Esophagus muscularis mucosa (tissue), 3 donors: ENCODE data around the gene PDE6C.

Experiments used
- POLR2A ChIP-seq: fragments of 450-650 bp; IDR thresholded peaks from one replicate; pipeline ENCODE4 v1.6.1; 2017; ENCODE audit warnings: antibody characterized with exemption, moderate library complexity, mild to moderate bottlenecking, low read depth
- POLR2AphosphoS5 ChIP-seq, 2 donors: sonication (generic); formaldehyde crosslinking; IDR thresholded peaks; one replicate each; pipeline ENCODE4 v1.6.1; 2017; ENCODE audit warnings: antibody characterized with exemption in 2 of 2
- TF ChIP-seq, protein P1 (sequence below), 3 experiments: fragments of 200-600 bp in 2 of 3; fragments of 450-650 bp in 1 of 3; sonication (generic) in 2 of 3; IDR thresholded peaks; one replicate each; pipeline ENCODE4 v1.5.1; 2017 to 2019; ENCODE audit warnings: antibody characterized with exemption in 3 of 3, mild to moderate bottlenecking in 2 of 3, moderate library complexity in 1 of 3

DNA sequence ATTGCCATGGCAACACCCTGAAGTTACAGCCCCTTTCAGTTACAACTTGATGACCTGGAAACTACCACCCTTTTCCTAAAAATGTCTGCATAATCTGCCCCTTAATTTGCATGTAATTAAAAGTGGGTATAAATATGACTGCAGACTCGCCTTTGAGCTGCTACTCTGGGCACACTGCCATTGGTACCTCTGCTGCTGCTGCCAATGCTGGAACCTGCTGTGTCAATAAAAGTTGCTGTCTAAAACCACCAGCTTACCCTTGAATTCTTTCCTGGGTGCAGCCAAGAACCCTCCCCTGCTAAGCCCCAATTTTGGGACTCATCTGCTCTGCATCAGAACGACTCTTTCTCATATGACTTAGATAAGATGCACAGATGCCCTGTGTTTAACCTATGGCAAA lies 100.3 kb downstream of the PDE6C start:
- TF ChIP-seq, protein P1, sequence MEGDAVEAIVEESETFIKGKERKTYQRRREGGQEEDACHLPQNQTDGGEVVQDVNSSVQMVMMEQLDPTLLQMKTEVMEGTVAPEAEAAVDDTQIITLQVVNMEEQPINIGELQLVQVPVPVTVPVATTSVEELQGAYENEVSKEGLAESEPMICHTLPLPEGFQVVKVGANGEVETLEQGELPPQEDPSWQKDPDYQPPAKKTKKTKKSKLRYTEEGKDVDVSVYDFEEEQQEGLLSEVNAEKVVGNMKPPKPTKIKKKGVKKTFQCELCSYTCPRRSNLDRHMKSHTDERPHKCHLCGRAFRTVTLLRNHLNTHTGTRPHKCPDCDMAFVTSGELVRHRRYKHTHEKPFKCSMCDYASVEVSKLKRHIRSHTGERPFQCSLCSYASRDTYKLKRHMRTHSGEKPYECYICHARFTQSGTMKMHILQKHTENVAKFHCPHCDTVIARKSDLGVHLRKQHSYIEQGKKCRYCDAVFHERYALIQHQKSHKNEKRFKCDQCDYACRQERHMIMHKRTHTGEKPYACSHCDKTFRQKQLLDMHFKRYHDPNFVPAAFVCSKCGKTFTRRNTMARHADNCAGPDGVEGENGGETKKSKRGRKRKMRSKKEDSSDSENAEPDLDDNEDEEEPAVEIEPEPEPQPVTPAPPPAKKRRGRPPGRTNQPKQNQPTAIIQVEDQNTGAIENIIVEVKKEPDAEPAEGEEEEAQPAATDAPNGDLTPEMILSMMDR (IDR thresholded peaks at IDR 0.05): no peak
- TF ChIP-seq POLR2A (no peak), POLR2AphosphoS5 (IDR thresholded peaks at IDR 0.05) (no peak)
